ENCODE data around the gene TSPAN33.

TSPAN33 gene

DNA sequence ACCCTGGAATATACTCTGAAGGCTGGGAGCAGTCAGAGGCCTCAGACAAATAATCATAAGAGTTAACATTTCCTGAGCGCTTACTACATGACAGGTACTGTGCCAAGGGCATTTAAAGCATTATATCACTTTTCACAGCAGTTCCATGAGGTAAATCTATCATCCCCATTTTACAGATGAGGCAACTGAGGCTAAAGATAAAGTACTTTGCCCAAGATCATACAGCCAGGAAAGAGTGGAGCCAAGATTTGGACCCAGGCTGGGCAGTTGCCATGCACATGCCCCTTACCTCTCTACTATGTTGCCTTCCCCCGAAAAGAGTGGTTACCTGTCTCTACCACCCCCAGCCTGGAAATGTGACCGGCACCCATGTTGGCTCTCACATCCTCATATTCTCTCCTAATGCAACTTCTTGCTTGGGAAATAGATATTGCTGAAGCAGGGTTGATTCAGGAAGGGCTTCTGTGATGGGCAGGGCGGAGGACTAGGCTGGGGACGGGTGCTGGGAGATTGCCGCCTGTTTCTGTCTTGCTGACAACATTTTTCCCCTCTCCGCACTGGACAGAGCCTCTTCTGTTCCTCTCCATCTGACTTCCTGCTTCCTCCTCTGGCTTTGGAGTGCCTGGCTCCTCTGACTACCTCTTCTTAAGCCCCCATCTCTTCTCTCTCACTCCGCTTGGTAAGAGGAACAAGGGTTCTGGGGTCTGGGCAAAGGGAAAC is 57.7 kb downstream of the TSPAN33 start:
- H2AFZ ChIP-seq: no peak overlapping the region
- TF ChIP-seq, protein P1, sequence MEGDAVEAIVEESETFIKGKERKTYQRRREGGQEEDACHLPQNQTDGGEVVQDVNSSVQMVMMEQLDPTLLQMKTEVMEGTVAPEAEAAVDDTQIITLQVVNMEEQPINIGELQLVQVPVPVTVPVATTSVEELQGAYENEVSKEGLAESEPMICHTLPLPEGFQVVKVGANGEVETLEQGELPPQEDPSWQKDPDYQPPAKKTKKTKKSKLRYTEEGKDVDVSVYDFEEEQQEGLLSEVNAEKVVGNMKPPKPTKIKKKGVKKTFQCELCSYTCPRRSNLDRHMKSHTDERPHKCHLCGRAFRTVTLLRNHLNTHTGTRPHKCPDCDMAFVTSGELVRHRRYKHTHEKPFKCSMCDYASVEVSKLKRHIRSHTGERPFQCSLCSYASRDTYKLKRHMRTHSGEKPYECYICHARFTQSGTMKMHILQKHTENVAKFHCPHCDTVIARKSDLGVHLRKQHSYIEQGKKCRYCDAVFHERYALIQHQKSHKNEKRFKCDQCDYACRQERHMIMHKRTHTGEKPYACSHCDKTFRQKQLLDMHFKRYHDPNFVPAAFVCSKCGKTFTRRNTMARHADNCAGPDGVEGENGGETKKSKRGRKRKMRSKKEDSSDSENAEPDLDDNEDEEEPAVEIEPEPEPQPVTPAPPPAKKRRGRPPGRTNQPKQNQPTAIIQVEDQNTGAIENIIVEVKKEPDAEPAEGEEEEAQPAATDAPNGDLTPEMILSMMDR (IDR thresholded peaks at IDR 0.05): no peak
- H3K36me3 ChIP-seq (ENCODE audit: control insufficient read depth, insufficient read depth, low read length): no peaks in the 10 kb centered on the region
- H3K4me2 ChIP-seq (ENCODE audit: low read length): no peak overlapping the region
- no peaks in the 10 kb centered on the region for H3K27me3 ChIP-seq (ENCODE audit: control insufficient read depth, insufficient read depth, low read length)
- H3K4me3 ChIP-seq (ENCODE audit: low read depth, low read length): no peak overlapping the region
- H3K79me2 ChIP-seq: no peaks in the 10 kb centered on the region
- no peak overlapping the region for H3K9ac ChIP-seq
- no peaks in the 10 kb centered on the region for H3K4me1 ChIP-seq
- no peaks in the 10 kb centered on the region for H3K9me3 ChIP-seq (ENCODE audit: control insufficient read depth, low read length)
- H3K27ac ChIP-seq: no peak overlapping the region

DNA sequence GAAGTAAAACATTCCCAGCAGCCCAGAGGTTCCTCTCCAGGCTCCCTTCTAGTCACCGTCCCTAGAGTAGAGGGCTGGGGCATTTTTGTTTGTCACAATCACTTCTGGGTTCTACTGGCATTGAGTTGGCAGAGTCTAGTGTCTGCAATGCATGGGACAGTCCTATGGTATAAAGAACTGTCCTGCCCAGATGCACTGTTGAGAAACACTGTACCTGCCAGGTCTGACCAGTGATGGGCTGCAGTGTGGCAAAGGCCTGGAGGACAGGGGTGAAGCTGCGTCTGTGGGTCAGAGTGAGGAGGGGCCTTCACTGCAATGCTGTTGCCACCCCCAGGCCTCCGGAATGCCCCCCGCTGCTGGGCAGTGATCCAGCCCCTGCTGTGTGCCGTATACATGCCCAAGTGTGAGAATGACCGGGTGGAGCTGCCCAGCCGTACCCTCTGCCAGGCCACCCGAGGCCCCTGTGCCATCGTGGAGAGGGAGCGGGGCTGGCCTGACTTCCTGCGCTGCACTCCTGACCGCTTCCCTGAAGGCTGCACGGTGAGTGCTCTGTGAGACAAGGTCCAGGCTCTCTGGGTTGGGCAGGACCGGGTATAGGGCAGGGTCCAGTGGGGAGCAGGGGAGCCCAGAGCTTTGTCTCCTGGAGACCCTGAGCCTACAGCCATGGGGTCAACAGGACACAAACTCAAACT is 58.7 kb downstream of the TSPAN33 start:
- no peaks in the 10 kb centered on the region for H3K79me2 ChIP-seq
- H3K36me3 ChIP-seq (ENCODE audit: control insufficient read depth, insufficient read depth, low read length): no peaks in the 10 kb centered on the region
- no peak overlapping the region for H3K27ac ChIP-seq
- no peak overlapping the region for H3K4me3 ChIP-seq (ENCODE audit: low read depth, low read length)
- H3K27me3 ChIP-seq (ENCODE audit: control insufficient read depth, insufficient read depth, low read length): no peaks in the 10 kb centered on the region
- H3K4me2 ChIP-seq (ENCODE audit: low read length): no peak overlapping the region
- no peaks in the 10 kb centered on the region for H3K4me1 ChIP-seq
- H2AFZ ChIP-seq: no peak overlapping the region
- no peak overlapping the region for H3K9ac ChIP-seq
- TF ChIP-seq, protein P1 (IDR thresholded peaks at IDR 0.05): no peak
- no peaks in the 10 kb centered on the region for H3K9me3 ChIP-seq (ENCODE audit: control insufficient read depth, low read length)

DNA sequence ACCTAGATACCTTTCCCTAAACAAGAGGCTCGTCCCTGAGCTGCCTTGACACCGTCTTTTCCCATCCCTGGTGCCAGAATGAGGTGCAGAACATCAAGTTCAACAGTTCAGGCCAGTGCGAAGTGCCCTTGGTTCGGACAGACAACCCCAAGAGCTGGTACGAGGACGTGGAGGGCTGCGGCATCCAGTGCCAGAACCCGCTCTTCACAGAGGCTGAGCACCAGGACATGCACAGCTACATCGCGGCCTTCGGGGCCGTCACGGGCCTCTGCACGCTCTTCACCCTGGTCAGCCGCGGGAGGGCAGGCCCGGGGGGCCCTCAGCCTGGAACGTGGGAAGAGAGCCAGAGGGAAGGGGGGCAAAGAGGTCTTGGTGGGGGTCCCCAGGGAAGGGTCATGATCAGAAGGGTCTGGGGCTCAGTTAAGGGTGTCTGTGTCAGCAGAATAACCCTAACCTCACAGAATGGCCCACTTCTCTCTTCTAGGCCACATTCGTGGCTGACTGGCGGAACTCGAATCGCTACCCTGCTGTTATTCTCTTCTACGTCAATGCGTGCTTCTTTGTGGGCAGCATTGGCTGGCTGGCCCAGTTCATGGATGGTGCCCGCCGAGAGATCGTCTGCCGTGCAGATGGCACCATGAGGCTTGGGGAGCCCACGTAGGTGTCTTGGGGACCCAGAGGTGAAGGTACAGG is 60.8 kb downstream of the TSPAN33 start:
- H3K36me3 ChIP-seq (ENCODE audit: control insufficient read depth, insufficient read depth, low read length): no peaks in the 10 kb centered on the region

DNA sequence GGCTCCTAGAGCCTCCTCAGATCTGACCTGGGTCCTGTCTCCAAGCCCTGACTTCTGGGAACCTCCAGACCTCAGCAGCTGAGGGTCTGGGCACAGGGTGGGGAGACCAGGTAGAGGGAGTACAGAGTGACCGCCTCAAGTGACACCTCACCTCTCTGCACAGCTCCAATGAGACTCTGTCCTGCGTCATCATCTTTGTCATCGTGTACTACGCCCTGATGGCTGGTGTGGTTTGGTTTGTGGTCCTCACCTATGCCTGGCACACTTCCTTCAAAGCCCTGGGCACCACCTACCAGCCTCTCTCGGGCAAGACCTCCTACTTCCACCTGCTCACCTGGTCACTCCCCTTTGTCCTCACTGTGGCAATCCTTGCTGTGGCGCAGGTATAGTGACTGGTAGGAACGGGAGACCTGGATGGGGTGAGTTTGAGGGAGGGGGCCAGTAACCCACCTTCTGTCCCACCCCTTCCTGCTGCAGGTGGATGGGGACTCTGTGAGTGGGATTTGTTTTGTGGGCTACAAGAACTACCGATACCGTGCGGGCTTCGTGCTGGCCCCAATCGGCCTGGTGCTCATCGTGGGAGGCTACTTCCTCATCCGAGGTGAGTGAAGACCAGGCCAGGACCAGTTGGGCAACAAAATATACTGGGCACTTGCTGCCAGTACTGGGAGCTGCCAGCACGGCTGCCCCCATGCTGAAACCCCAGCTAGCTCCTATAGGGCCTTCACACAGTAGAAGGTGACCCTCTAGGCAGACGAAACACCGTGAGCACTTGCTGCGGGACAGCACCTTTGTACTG is 61.7 kb downstream of the TSPAN33 start:
- Histone ChIP-seq H3K36me3 (ENCODE audit: control insufficient read depth, insufficient read depth, low read length) (no peaks in the 10 kb centered on the region), H3K4me2 (ENCODE audit: low read length) (no peak overlapping the region), H3K9me3 (ENCODE audit: control insufficient read depth, low read length) (no peaks in the 10 kb centered on the region), H3K27me3 (ENCODE audit: control insufficient read depth, insufficient read depth, low read length) (no peaks in the 10 kb centered on the region), H3K4me3 (ENCODE audit: low read depth, low read length) (no peak overlapping the region), H3K27ac (no peak overlapping the region), H3K79me2 (no peaks in the 10 kb centered on the region), H3K4me1 (no peaks in the 10 kb centered on the region), H2AFZ (no peak overlapping the region), H3K9ac (no peak overlapping the region)
- TF ChIP-seq, protein P1 (IDR thresholded peaks at IDR 0.05): no peak

More for the DNA sequence above, 60.8 kb downstream of the TSPAN33 start:
- no peak overlapping the region for H3K4me3 ChIP-seq (ENCODE audit: low read depth, low read length)
- no peaks in the 10 kb centered on the region for H3K4me1 ChIP-seq
- no peaks in the 10 kb centered on the region for H3K79me2 ChIP-seq
- no peaks in the 10 kb centered on the region for H3K27me3 ChIP-seq (ENCODE audit: control insufficient read depth, insufficient read depth, low read length)
- TF ChIP-seq, protein P1 (IDR thresholded peaks at IDR 0.05): no peak
- H3K27ac ChIP-seq: no peak overlapping the region
- H2AFZ ChIP-seq: no peak overlapping the region
- H3K9me3 ChIP-seq (ENCODE audit: control insufficient read depth, low read length): no peaks in the 10 kb centered on the region
- no peak overlapping the region for H3K4me2 ChIP-seq (ENCODE audit: low read length)
- H3K9ac ChIP-seq: no peak overlapping the region

Measured in parathyroid adenoma (tissue), 2 donors.